ENCODE results near the gene AGAP2.
"Not testable (repeated sequence)": the region's sequence is repeated elsewhere in the genome, so short reads cannot be mapped to it uniquely, and the experiment has no call there.

AGAP2 gene

DNA sequence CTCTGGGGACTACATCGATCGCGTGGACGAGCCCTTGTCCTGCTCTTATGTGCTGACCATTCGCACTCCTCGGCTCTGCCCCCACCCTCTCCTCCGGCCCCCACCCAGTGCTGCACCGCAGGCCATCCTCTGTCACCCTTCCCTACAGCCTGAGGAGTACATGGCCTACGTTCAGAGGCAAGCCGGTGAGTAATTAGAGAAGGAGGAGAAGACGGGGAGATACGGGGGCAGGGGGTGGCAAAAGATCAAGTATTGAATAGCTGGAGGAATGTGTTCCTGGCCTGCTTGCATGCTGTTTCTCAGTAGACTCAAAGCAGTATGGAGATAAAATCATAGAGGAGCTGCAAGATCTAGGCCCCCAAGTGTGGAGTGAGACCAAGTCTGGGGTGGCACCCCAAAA, 22.8 kb downstream of the AGAP2 start:
- TF ChIP-seq, protein P1, sequence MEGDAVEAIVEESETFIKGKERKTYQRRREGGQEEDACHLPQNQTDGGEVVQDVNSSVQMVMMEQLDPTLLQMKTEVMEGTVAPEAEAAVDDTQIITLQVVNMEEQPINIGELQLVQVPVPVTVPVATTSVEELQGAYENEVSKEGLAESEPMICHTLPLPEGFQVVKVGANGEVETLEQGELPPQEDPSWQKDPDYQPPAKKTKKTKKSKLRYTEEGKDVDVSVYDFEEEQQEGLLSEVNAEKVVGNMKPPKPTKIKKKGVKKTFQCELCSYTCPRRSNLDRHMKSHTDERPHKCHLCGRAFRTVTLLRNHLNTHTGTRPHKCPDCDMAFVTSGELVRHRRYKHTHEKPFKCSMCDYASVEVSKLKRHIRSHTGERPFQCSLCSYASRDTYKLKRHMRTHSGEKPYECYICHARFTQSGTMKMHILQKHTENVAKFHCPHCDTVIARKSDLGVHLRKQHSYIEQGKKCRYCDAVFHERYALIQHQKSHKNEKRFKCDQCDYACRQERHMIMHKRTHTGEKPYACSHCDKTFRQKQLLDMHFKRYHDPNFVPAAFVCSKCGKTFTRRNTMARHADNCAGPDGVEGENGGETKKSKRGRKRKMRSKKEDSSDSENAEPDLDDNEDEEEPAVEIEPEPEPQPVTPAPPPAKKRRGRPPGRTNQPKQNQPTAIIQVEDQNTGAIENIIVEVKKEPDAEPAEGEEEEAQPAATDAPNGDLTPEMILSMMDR (conservative IDR thresholded peaks at IDR 0.05; ENCODE audit: low read length) = no peak
- no peak for TF ChIP-seq EZH2phosphoT487 (IDR thresholded peaks at IDR 0.05; ENCODE audit: borderline replicate concordance)
- H3K36me3 ChIP-seq (ENCODE audit: insufficient read depth, low read length) = peaks cover 44% of the 10 kb centered on the region; the same call in 1 of the 2 replicates
- H4K20me1 ChIP-seq (ENCODE audit: insufficient read depth, low read length, poor library complexity, severe bottlenecking) = no peaks in the 10 kb centered on the region

DNA sequence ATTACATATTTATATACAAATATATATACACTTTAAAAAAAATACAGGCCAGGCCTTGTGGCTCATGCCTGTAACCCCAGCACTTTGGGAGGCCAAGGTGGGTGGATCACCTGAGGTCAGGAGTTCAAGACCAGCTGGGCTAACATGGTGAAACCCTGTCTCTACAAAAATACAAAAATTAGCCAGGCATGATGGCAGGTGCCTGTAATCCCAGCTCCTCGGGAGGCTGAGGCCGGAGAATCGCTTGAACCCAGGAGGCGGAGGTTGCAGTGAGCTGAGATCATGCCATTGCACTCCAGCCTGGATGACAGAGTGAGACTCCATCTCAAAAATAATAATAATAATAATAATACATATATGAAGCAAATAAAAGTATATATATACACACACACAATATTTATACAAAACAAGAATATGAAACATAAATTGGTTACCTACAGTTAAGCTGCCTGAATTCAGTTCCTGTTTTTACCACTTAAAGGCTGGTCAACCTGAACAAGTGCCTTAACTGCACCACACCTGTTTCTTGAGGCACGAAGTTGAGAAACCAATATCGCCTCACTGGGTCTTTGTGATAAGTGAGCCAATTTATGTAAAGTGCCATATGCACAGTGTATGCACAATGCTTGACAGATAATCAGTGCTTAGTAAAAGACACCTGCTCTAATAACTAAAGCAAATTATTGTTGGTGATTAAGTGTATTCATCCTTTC, 23.4 kb downstream of the AGAP2 start:
- not testable (repeated sequence) for H3K79me2 ChIP-seq (ENCODE audit: insufficient read depth, low read length); H3K9me3 ChIP-seq (ENCODE audit: insufficient read depth, low read depth, low read length); H2AFZ ChIP-seq (ENCODE audit: low read length); H3F3A ChIP-seq (ENCODE audit: low read depth); H3K27me3 ChIP-seq (ENCODE audit: insufficient read depth, low read length, poor library complexity, severe bottlenecking); H3K9ac ChIP-seq (ENCODE audit: low read depth, low read length, poor library complexity, severe bottlenecking); H3K4me3 ChIP-seq (ENCODE audit: low read length, poor library complexity, severe bottlenecking); H3K4me2 ChIP-seq (ENCODE audit: low read depth, low read length, poor library complexity, severe bottlenecking); H3K4me1 ChIP-seq (ENCODE audit: insufficient read depth, low read length, poor library complexity, severe bottlenecking); H3K9me2 ChIP-seq (replicated peaks; ENCODE audit: low read depth, low read length); H4K20me1 ChIP-seq (ENCODE audit: insufficient read depth, low read length, poor library complexity, severe bottlenecking)
- H3K36me3 ChIP-seq (ENCODE audit: insufficient read depth, low read length) = peaks cover 42% of the 10 kb centered on the region; the same call in 1 of the 2 replicates

More for the DNA sequence above, 22.8 kb downstream of the AGAP2 start:
- H3K27me3 ChIP-seq (ENCODE audit: insufficient read depth, low read length, poor library complexity, severe bottlenecking) = no peaks in the 10 kb centered on the region
- no peak overlapping the region for H3K9ac ChIP-seq (ENCODE audit: low read depth, low read length, poor library complexity, severe bottlenecking)
- H2AFZ ChIP-seq (ENCODE audit: low read length) = no peak overlapping the region
- no peak overlapping the region for H3K4me2 ChIP-seq (ENCODE audit: low read depth, low read length, poor library complexity, severe bottlenecking)
- no peaks in the 10 kb centered on the region for H3K9me3 ChIP-seq (ENCODE audit: insufficient read depth, low read depth, low read length)
- no peak overlapping the region for H3K4me3 ChIP-seq (ENCODE audit: low read length, poor library complexity, severe bottlenecking)
- H3K79me2 ChIP-seq (ENCODE audit: insufficient read depth, low read length) = no peaks in the 10 kb centered on the region
- no peaks in the 10 kb centered on the region for H3K4me1 ChIP-seq (ENCODE audit: insufficient read depth, low read length, poor library complexity, severe bottlenecking)
- no peaks in the 10 kb centered on the region for H3K9me2 ChIP-seq (replicated peaks; ENCODE audit: low read depth, low read length)
- H3F3A ChIP-seq (ENCODE audit: low read depth) = no peaks in the 10 kb centered on the region

DNA sequence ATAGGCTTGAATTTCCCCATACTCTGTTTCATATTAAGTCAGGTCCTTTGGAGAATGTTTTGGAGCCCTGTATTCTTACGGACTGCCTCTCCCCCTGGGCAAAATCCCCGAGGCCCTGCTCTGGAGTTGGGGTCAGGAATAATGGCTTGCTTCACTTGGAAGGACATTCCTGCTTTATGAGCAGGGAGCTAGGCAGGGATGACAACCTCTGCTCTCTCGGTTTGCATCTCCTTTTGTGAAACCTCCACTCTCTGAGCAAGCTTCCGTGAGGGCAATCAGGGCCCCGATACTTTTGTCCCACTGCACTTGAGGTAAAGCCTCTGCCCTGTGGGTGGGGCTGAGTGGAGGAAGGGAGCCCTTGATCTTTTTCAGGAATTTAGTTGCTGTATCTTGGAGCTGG, 25.3 kb downstream of the AGAP2 start:
- no peak overlapping the region for H3K4me2 ChIP-seq (ENCODE audit: low read depth, low read length, poor library complexity, severe bottlenecking)
- no peaks in the 10 kb centered on the region for H3K4me1 ChIP-seq (ENCODE audit: insufficient read depth, low read length, poor library complexity, severe bottlenecking)
- H4K20me1 ChIP-seq (ENCODE audit: insufficient read depth, low read length, poor library complexity, severe bottlenecking) = no peaks in the 10 kb centered on the region
- no peaks in the 10 kb centered on the region for H3K9me3 ChIP-seq (ENCODE audit: insufficient read depth, low read depth, low read length)
- TF ChIP-seq, protein P1 (conservative IDR thresholded peaks at IDR 0.05; ENCODE audit: low read length) = no peak
- no peak for TF ChIP-seq EZH2phosphoT487 (IDR thresholded peaks at IDR 0.05; ENCODE audit: borderline replicate concordance)
- H3K9ac ChIP-seq (ENCODE audit: low read depth, low read length, poor library complexity, severe bottlenecking) = no peak overlapping the region
- no peak overlapping the region for H3K4me3 ChIP-seq (ENCODE audit: low read length, poor library complexity, severe bottlenecking)
- H3K36me3 ChIP-seq (ENCODE audit: insufficient read depth, low read length) = peaks cover 23% of the 10 kb centered on the region; the same call in 1 of the 2 replicates
- no peaks in the 10 kb centered on the region for H3F3A ChIP-seq (ENCODE audit: low read depth)
- no peak overlapping the region for H2AFZ ChIP-seq (ENCODE audit: low read length)
- no peaks in the 10 kb centered on the region for H3K27me3 ChIP-seq (ENCODE audit: insufficient read depth, low read length, poor library complexity, severe bottlenecking)
- H3K9me2 ChIP-seq (replicated peaks; ENCODE audit: low read depth, low read length) = no peaks in the 10 kb centered on the region
- H3K79me2 ChIP-seq (ENCODE audit: insufficient read depth, low read length) = no peaks in the 10 kb centered on the region

DNA sequence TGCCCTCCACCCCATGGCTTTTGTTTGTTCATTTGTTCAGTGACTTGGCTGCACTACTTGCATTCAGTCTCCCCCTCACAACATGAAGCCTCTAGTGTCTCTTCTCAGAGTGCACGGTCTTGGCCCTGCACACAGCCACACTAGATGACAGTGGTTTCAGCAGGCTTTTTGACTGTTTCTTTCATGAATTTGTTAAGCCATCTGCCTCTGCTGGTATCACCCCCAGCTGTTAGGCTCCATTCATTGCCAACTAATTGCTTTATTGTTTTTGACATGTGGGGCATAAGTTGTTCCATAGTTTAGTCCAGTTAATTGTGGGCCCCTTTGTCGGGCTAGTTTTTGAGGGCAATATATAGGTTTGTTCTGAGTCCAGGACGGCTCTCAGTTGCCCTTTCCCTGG, 25.8 kb downstream of the AGAP2 start:
- no peaks in the 10 kb centered on the region for H3K27me3 ChIP-seq (ENCODE audit: insufficient read depth, low read length, poor library complexity, severe bottlenecking)
- H2AFZ ChIP-seq (ENCODE audit: low read length) = no peak overlapping the region
- no peak for TF ChIP-seq EZH2phosphoT487 (IDR thresholded peaks at IDR 0.05; ENCODE audit: borderline replicate concordance)
- TF ChIP-seq, protein P1 (conservative IDR thresholded peaks at IDR 0.05; ENCODE audit: low read length) = no peak
- H3K79me2 ChIP-seq (ENCODE audit: insufficient read depth, low read length) = no peaks in the 10 kb centered on the region
- no peak overlapping the region for H3K4me2 ChIP-seq (ENCODE audit: low read depth, low read length, poor library complexity, severe bottlenecking)
- no peaks in the 10 kb centered on the region for H4K20me1 ChIP-seq (ENCODE audit: insufficient read depth, low read length, poor library complexity, severe bottlenecking)
- no peak overlapping the region for H3K4me3 ChIP-seq (ENCODE audit: low read length, poor library complexity, severe bottlenecking)
- H3K4me1 ChIP-seq (ENCODE audit: insufficient read depth, low read length, poor library complexity, severe bottlenecking) = no peaks in the 10 kb centered on the region
- H3F3A ChIP-seq (ENCODE audit: low read depth) = no peaks in the 10 kb centered on the region
- no peak overlapping the region for H3K9ac ChIP-seq (ENCODE audit: low read depth, low read length, poor library complexity, severe bottlenecking)
- H3K36me3 ChIP-seq (ENCODE audit: insufficient read depth, low read length) = peaks cover 18% of the 10 kb centered on the region; the same call in 1 of the 2 replicates
- H3K9me2 ChIP-seq (replicated peaks; ENCODE audit: low read depth, low read length) = no peaks in the 10 kb centered on the region
- no peaks in the 10 kb centered on the region for H3K9me3 ChIP-seq (ENCODE audit: insufficient read depth, low read depth, low read length)

Data from Loucy (cell line).